HepG2 (cell line): ENCODE measurements around the gene ARHGEF6. TPM values are rescaled to one million over a fixed set of nuclear protein-coding genes. Genes with fewer than 3 reads are reported as not detected.

Source experiments
- ATAC-seq: fragments of 200-7000 bp; cut with Tn5 transposase; 3 replicates; pipeline ENCODE4 v1.9.1; 2020; ENCODE audit warnings: mild to moderate bottlenecking, moderate library complexity
- BruUV-seq: library from RNA; stranded (reverse); fragments of 400-500 nt; replicated peaks from 2 replicates; lab custom pipeline; 2021; lab: Mats Ljungman, UMichigan
- CTCF ChIA-PET: fragments of 300-600 bp; formaldehyde crosslinking; extraction: SDS; loops from one replicate; lab custom pipeline; 2021; ENCODE audit warnings: low total read pairs, inconsistent platforms, low intra/inter-chr PET ratio; lab: Yijun Ruan, JAX
- POLR2A ChIA-PET: fragments of 350-600 bp; sonication (Branson Sonifier 250); formaldehyde crosslinking; loops from one replicate; lab custom pipeline; 2020; ENCODE audit warnings: antibody characterized with exemption, inconsistent platforms; lab: Yijun Ruan, JAX
- DNase-seq: peaks from one replicate; pipeline ENCODE4 v3.0.0-alpha.2; 2015; ENCODE audit warnings: low spot score
- FAIRE-seq: peaks from 3 replicates; lab custom pipeline; 2011; peaks lifted over from hg19 to GRCh38; lab: Jason Lieb, UNC
- H2AFZ ChIP-seq: one replicate; pipeline ENCODE4 v1.6.1; 2011; ENCODE audit warnings: low read length, inconsistent platforms
- H3K27ac ChIP-seq: fragments of 300-600 bp; 3 replicates; pipeline ENCODE4 v1.8.0; 2011; ENCODE audit warnings: mixed run types, mild to moderate bottlenecking, mixed read lengths, low read length, inconsistent platforms; ENCODE audit not compliant: insufficient read depth; ENCODE audit errors: extremely low read length
- H3K27me3 ChIP-seq, 2 experiments: fragments of 200-600 bp in 1 of 2; 2 replicates in 1 of 2; 3 replicates in 1 of 2; pipeline versions ENCODE4 v1.6.0 to v1.8.0; 2011; ENCODE audit warnings: low read length in 2 of 2, mild to moderate bottlenecking in 2 of 2, moderate library complexity in 2 of 2, inconsistent platforms in 1 of 2; ENCODE audit not compliant: insufficient read depth in 2 of 2, control insufficient read depth in 1 of 2
- H3K36me3 ChIP-seq, 2 experiments: fragments of 200-600 bp in 1 of 2; replicated peaks in 1 of 2; 2 replicates in 1 of 2; 3 replicates in 1 of 2; pipeline versions ENCODE4 v1.5.1 to v1.8.0; 2011; ENCODE audit warnings: low read length in 2 of 2, inconsistent platforms in 1 of 2; ENCODE audit not compliant: insufficient read depth in 2 of 2, control insufficient read depth in 1 of 2
- H3K4me1 ChIP-seq: 2 replicates; pipeline ENCODE4 v1.5.1; 2012; ENCODE audit warnings: low read length, inconsistent platforms; ENCODE audit not compliant: insufficient read depth
- H3K4me2 ChIP-seq: 2 replicates; pipeline ENCODE4 v1.6.0; 2011; ENCODE audit warnings: low read depth, low read length, inconsistent platforms
- H3K4me3 ChIP-seq, 3 experiments: fragments of 200-600 bp in 1 of 3; sonication (generic), shearing (Covaris generic) in 1 of 3; replicated peaks in 1 of 3; 2 replicates each; pipeline ENCODE4 v1.5.1; 2011 to 2016; ENCODE audit warnings: low read length in 3 of 3, inconsistent platforms in 2 of 3, low read depth in 2 of 3, mild to moderate bottlenecking in 2 of 3, control low read depth in 1 of 3, mixed read lengths in 1 of 3; ENCODE audit not compliant: insufficient read depth in 1 of 3
- H3K79me2 ChIP-seq: one replicate; pipeline ENCODE4 v1.6.1; 2011; ENCODE audit warnings: low read length, inconsistent platforms; ENCODE audit not compliant: insufficient read depth
- H3K9ac ChIP-seq: 2 replicates; pipeline ENCODE4 v1.6.0; 2011; ENCODE audit warnings: mild to moderate bottlenecking, low read depth, low read length, inconsistent platforms; ENCODE audit not compliant: insufficient read depth
- H3K9me3 ChIP-seq: 2 replicates; pipeline ENCODE4 v1.5.1; 2012; ENCODE audit warnings: mild to moderate bottlenecking, low read length
- H4K20me1 ChIP-seq: 2 replicates; pipeline ENCODE4 v1.6.0; 2011; ENCODE audit warnings: inconsistent platforms, mild to moderate bottlenecking, low read length, moderate library complexity; ENCODE audit not compliant: insufficient read depth
- FOXK2 ChIP-seq: fragments of 450-650 bp; IDR thresholded peaks from 2 replicates; pipeline ENCODE4 v1.6.1; 2016
- PHF8 ChIP-seq: sonication (generic); formaldehyde crosslinking; IDR thresholded peaks from 2 replicates; pipeline ENCODE4 v1.5.0; 2020; ENCODE audit warnings: missing genetic modification reagents
- SP2 ChIP-seq: sonication (generic); formaldehyde crosslinking; IDR thresholded peaks from 2 replicates; pipeline ENCODE4 v1.5.1; 2020; ENCODE audit warnings: mild to moderate bottlenecking, missing genetic modification reagents
- WIZ ChIP-seq: sonication (generic); formaldehyde crosslinking; IDR thresholded peaks from 2 replicates; pipeline ENCODE4 v1.5.1; 2020; ENCODE audit warnings: mild to moderate bottlenecking, missing genetic modification reagents
- ZNF207 ChIP-seq: fragments of 450-650 bp; IDR thresholded peaks from 2 replicates; pipeline ENCODE4 v1.6.1; 2016; ENCODE audit warnings: antibody characterized with exemption, borderline replicate concordance
- ZNF841 ChIP-seq: sonication (generic); formaldehyde crosslinking; IDR thresholded peaks from 2 replicates; pipeline ENCODE4 v1.8.1; 2023; ENCODE audit warnings: missing genetic modification reagents, borderline replicate concordance
- WGBS: methylation state at CpG from one replicate; pipeline ENCODE4 v1.1.6; 2017; ENCODE audit warnings: low lambda C conversion rate; 5-methylcytosine and 5-hydroxymethylcytosine counted together
- in situ Hi-C: cut with HindIII; loops from 2 replicates; pipeline ENCODE4 v1.10.0; 2017; ENCODE audit warnings: low pct_unique_long_range_greater_than_20kb; ENCODE audit not compliant: extremely low pct_ligation_motif_present
- intact Hi-C: fragments of 100-400 bp; cut with micrococcal nuclease; formaldehyde crosslinking; loops from one replicate; pipeline ENCODE4 v1.10.0; 2022; ENCODE audit not compliant: unreplicated experiment
- polyA plus RNA-seq, 8 experiments: library from polyadenylated mRNA; depleted of rRNA in 3 of 8; stranded (reverse) in 7 of 8; unstranded in 1 of 8; fragments of >200 nt; fragmentation: Illumina TruSeq in 4 of 8; extraction: Trizol in 4 of 8; gene quantifications; 2 replicates each; pipeline versions ENCODE4 v1.2.1 to v1.2.3, GENCODE V29; 2011 to 2016; ENCODE audit warnings: low read depth in 4 of 8, missing spikeins in 1 of 8, mixed read lengths in 1 of 8; ENCODE audit not compliant: insufficient read depth in 1 of 8
- total RNA-seq, 5 experiments: library from RNA; depleted of rRNA; stranded (reverse); fragments of >200 nt; fragmentation: Illumina TruSeq; extraction: Trizol; gene quantifications; 2 replicates each; pipeline ENCODE4 v1.2.3, GENCODE V29; 2016; ENCODE audit warnings: low read depth in 1 of 5
- TF ChIP-seq, protein P1 (sequence below): sonication (generic); formaldehyde crosslinking; IDR thresholded peaks from 2 replicates; pipeline ENCODE4 v1.8.0; 2022; ENCODE audit warnings: mild to moderate bottlenecking, missing genetic modification reagents; ENCODE audit not compliant: insufficient replicate concordance
- TF ChIP-seq, protein P2 (sequence below): IDR thresholded peaks from 2 replicates; pipeline ENCODE4 v1.6.1; 2016; ENCODE audit warnings: mild to moderate bottlenecking

Gene ARHGEF6
- total and polyA plus RNA-seq, 2 of the 13 experiments (the other 11 are each of a cell fraction or from before 2014, with no cell fraction given) = 0.03 TPM; not detected in 1

DNA sequence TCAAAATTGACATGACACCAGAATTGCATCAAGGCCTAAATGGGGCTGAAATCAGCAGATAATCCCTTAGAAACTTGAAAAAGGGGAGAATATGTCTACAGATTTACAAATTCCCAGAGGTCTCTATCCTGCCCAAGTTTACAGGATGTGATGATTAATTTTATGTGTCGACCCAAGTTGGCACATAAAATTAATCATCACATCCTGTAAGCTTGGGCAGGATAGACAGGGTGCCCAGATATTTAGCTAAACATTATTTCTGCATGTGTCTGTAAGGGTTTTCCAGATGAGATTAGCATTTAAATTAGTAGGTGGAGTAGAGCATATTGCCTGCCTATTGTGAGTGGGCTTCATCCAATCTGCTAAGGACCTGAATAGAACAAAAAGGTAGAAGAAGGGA lies 52.3 kb downstream of the ARHGEF6 start:
- no peaks in the 10 kb centered on the region for H3K9me3 ChIP-seq
- no TSS peak for BruUV-seq
- no peaks in the 10 kb centered on the region for H3K36me3 ChIP-seq
- FAIRE-seq (no peak), ATAC-seq (no peak), DNase-seq (no peak)
- no peak overlapping the region for H3K4me3 ChIP-seq
- intact Hi-C loops (no loop called here), in situ Hi-C loops (no loop called here)
- no peaks in the 10 kb centered on the region for H3K79me2 ChIP-seq
- no peaks in the 10 kb centered on the region for H3K27me3 ChIP-seq
- no peaks in the 10 kb centered on the region for H3K4me1 ChIP-seq
- CTCF ChIA-PET = no interaction called here
- no peak overlapping the region for H3K9ac ChIP-seq
- no peak overlapping the region for H2AFZ ChIP-seq
- no peak overlapping the region for H3K27ac ChIP-seq
- POLR2A ChIA-PET = no interaction called here
- no peaks in the 10 kb centered on the region for H4K20me1 ChIP-seq
- 0% methylated on average over 1 of the region's 1 CpG for WGBS
- no peak overlapping the region for H3K4me2 ChIP-seq
- TF ChIP-seq WIZ (no peak), FOXK2 (no peak), ZNF207 (no peak), SP2 (no peak), ZNF841 (CRISPR knock-in tag) (no peak), PHF8 (CRISPR knock-in tag) (no peak)
- TF ChIP-seq, protein P1, sequence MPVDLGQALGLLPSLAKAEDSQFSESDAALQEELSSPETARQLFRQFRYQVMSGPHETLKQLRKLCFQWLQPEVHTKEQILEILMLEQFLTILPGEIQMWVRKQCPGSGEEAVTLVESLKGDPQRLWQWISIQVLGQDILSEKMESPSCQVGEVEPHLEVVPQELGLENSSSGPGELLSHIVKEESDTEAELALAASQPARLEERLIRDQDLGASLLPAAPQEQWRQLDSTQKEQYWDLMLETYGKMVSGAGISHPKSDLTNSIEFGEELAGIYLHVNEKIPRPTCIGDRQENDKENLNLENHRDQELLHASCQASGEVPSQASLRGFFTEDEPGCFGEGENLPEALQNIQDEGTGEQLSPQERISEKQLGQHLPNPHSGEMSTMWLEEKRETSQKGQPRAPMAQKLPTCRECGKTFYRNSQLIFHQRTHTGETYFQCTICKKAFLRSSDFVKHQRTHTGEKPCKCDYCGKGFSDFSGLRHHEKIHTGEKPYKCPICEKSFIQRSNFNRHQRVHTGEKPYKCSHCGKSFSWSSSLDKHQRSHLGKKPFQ (CRISPR knock-in tag) = no peak
- TF ChIP-seq, protein P2, sequence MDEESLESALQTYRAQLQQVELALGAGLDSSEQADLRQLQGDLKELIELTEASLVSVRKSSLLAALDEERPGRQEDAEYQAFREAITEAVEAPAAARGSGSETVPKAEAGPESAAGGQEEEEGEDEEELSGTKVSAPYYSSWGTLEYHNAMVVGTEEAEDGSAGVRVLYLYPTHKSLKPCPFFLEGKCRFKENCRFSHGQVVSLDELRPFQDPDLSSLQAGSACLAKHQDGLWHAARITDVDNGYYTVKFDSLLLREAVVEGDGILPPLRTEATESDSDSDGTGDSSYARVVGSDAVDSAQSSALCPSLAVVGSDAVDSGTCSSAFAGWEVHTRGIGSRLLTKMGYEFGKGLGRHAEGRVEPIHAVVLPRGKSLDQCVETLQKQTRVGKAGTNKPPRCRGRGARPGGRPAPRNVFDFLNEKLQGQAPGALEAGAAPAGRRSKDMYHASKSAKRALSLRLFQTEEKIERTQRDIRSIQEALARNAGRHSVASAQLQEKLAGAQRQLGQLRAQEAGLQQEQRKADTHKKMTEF (CRISPR knock-in tag) = no peak
